GM19467 (cell line): ENCODE data around the gene ATP5F1A.
"Not testable (repeated sequence)": the region's sequence is repeated elsewhere in the genome, so short reads cannot be mapped to it uniquely, and the experiment has no call there.

Experiments used
- ATAC-seq: cut with Tn5 transposase; IDR thresholded peaks from one replicate; pipeline ENCODE4 v1.9.1; 2021; ENCODE audit warnings: mild to moderate bottlenecking, moderate library complexity; ENCODE audit not compliant: unreplicated experiment

The ATP5F1A gene

DNA sequence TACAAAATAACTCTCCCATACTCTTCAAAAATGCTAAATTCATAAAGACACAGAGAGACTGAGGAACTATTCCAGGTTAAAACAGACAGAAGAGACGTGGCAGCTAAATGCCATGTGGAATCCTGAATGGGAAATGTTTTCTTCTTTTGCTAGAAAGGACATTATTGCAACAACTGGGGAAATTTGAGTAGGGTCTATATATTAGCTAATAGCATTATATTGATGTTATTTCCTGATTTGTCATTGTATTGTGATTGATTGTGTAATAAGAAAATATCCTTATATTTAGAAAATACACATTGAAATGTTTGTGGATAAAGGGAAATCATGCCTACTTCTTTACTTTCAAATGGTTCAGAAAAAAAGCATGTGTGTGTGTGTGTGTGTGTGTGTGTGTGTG, 49.5 kb downstream of the ATP5F1A start:
- no peak for ATAC-seq

- ATAC-seq: not testable (repeated sequence)
These were observed 50.7 kb downstream of the ATP5F1A start for GRCh38 chr18:46047369-46047768.

- no peak for ATAC-seq
These were observed 51.4 kb downstream of the ATP5F1A start for GRCh38 chr18:46046688-46047087.

DNA sequence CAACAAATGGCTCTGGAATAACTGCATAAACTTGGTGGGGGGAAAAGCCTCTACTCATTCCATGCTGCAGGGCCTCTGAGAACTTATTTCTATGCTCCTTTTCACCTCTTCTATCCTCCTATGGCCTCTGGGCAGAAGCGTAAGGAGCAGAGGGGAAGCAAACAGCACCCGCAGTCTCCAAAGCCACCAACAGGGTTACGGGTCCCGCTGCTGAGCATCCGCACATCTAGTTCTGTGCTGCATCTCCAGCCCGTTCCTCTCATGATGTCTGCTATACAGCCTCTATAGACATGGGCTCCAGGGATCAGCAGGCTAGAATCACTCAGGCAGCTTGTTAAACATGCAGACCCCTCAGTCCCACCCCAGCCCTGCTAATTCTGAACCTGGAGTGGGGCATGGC, 52.0 kb downstream of the ATP5F1A start:
- ATAC-seq: no peak

- no peak for ATAC-seq
These were observed 55.4 kb downstream of the ATP5F1A start for GRCh38 chr18:46042571-46043123.

- no peak for ATAC-seq
These were observed 57.4 kb downstream of the ATP5F1A start for GRCh38 chr18:46040747-46041104.

GRCh38 chr18:46040033-46040746, 57.9 kb downstream of the ATP5F1A start:
- no peak for ATAC-seq

- ATAC-seq: no peak
These were observed 60.4 kb downstream of the ATP5F1A start for GRCh38 chr18:46037512-46038305.

DNA sequence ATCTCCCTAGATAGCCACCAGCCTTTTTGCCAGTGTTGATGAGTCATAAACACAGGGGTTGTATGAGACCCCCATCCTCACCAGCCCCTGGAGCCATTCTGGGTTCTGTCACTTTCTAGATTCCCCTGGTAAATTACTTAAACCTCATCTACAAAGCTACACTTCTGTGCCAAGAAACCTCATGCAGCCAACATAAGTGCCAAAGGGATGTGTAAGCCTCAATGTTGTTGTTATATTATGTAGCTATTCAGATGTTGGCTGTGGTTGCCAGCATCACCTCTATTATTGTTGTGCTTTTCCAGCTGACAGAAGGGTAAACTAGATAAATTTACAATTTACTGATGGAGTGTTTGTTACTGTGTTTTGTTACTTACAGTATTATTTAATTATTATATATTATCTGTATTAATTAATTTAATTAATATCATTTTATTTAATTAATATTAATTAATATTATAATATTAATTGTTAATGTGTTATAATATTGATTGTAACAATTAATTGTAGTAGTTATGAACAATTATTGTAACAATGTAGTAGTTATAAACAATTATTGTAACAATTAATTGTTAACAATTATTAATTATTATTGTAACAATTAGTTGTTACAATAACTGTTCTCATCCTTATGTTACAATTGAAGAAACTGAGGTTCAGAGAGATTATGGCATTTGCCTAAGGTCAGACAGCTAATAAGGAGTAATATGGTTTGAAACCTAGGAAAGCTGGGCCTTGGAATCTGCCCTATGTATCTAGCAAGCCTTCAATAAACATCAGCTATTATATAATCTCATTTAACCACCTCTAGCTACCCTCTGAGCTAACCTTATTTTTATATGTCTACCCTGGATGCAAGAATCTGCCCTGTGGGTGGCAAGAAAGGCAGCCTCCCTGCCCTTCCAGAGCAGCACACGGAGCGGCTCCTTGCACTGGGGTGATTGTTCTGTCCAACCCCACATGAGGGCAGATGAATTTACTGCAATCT, 62.1 kb downstream of the ATP5F1A start:
- no peak for ATAC-seq

DNA sequence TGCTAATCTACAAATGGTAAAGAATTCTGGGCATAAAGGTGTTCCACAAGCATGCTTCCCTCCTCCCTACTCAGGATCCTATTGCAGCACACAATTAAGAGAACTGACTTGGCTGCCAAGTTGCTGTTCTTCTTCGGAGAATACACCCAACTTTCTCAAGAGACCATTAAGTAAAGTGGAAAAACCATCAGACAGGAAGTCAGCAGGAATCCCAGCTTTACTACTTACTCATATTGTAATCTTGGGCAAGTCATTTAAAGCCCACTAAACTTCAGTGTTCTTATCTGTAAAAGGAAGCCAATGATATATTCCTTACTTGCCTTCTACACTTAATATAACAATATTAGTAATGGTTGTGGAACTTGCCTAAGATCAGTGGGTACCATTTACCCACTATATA, 63.9 kb downstream of the ATP5F1A start:
- no peak for ATAC-seq

DNA sequence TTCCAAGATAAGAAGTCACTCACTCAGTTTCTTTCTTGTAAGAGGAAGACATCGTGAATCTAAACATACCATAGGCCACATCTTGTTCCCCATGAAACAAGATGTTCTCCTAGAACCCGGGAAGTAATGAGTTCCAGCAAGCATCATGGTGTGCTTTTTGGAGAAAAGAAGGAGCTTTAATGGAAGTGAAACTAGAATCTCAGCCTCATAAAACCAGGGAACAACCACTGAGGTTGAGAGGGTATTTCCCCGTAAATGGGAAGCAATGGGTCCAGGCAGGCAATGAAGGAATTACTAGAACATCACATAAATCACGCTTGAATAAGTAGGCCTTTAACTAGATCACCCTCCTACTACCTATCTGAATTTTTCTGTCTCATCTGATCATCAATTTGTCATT, 66.4 kb downstream of the ATP5F1A start:
- ATAC-seq: no peak
